H9 (cell line): ENCODE measurements around the gene MBNL1. TPM values are rescaled to one million over a fixed set of nuclear protein-coding genes. Genes with fewer than 3 reads are reported as not detected.

Experiments
- DNase-seq: peaks from one replicate; pipeline ENCODE4 v3.0.0-alpha.2; 2017
- H2AFZ ChIP-seq: one replicate; pipeline ENCODE4 v1.6.1; 2013; ENCODE audit warnings: mild to moderate bottlenecking, low read length, control low read depth, moderate library complexity
- H2AK5ac ChIP-seq: 2 replicates; pipeline ENCODE4 v1.6.1; 2013; ENCODE audit warnings: low read length, control low read depth, mixed read lengths; ENCODE audit not compliant: insufficient read length
- H2BK120ac ChIP-seq: one replicate; pipeline ENCODE4 v1.6.1; 2013; ENCODE audit warnings: low read depth, mild to moderate bottlenecking, low read length, control low read depth, inconsistent platforms; ENCODE audit not compliant: poor library complexity, severe bottlenecking
- H2BK12ac ChIP-seq: 2 replicates; pipeline ENCODE4 v1.6.1; 2013; ENCODE audit warnings: low read length, control low read depth, mixed read lengths, low read depth; ENCODE audit not compliant: insufficient read length
- H2BK15ac ChIP-seq: 2 replicates; pipeline ENCODE4 v1.6.1; 2013; ENCODE audit warnings: low read depth, low read length, control low read depth
- H2BK20ac ChIP-seq: one replicate; pipeline ENCODE4 v1.6.1; 2013; ENCODE audit warnings: low read depth, mild to moderate bottlenecking, low read length, control low read depth, inconsistent platforms; ENCODE audit not compliant: poor library complexity, severe bottlenecking
- H2BK5ac ChIP-seq: 2 replicates; pipeline ENCODE4 v1.6.1; 2013; ENCODE audit warnings: low read length, control low read depth, mixed read lengths; ENCODE audit not compliant: insufficient read length
- H3K14ac ChIP-seq: 2 replicates; pipeline ENCODE4 v1.6.1; 2013; ENCODE audit warnings: low read length, control low read depth; ENCODE audit not compliant: insufficient read depth
- H3K18ac ChIP-seq: 2 replicates; pipeline ENCODE4 v1.6.1; 2013; ENCODE audit warnings: low read depth, mild to moderate bottlenecking, mixed read lengths, low read length, control low read depth; ENCODE audit not compliant: insufficient read length
- H3K23ac ChIP-seq: 2 replicates; pipeline ENCODE4 v1.6.1; 2013; ENCODE audit warnings: low read length, control low read depth, mixed read lengths, low read depth; ENCODE audit not compliant: insufficient read length
- H3K23me2 ChIP-seq: 2 replicates; pipeline ENCODE4 v1.6.1; 2013; ENCODE audit warnings: low read depth, mild to moderate bottlenecking, mixed read lengths, low read length, control low read depth; ENCODE audit not compliant: insufficient read length, poor library complexity, severe bottlenecking
- H3K27ac ChIP-seq: 2 replicates; pipeline ENCODE4 v1.5.1; 2013; ENCODE audit warnings: low read length, control low read depth, mixed read lengths, low read depth; ENCODE audit not compliant: insufficient read length
- H3K27me3 ChIP-seq: 2 replicates; pipeline ENCODE4 v1.6.1; 2013; ENCODE audit warnings: low read length, control low read depth, inconsistent platforms; ENCODE audit not compliant: insufficient read depth
- H3K4ac ChIP-seq: 2 replicates; pipeline ENCODE4 v1.6.1; 2013; ENCODE audit warnings: low read depth, mild to moderate bottlenecking, control low read depth, inconsistent platforms, low read length, moderate library complexity
- H3K4me1 ChIP-seq: 2 replicates; pipeline ENCODE4 v1.6.1; 2013; ENCODE audit warnings: low read length, control low read depth, inconsistent platforms; ENCODE audit not compliant: insufficient read depth
- H3K4me2 ChIP-seq: 2 replicates; pipeline ENCODE4 v1.6.1; 2013; ENCODE audit warnings: low read length, control low read depth, mixed read lengths; ENCODE audit not compliant: insufficient read length, insufficient read depth
- H3K56ac ChIP-seq: 2 replicates; pipeline ENCODE4 v1.6.1; 2013; ENCODE audit warnings: low read depth, mild to moderate bottlenecking, mixed read lengths, low read length, control low read depth; ENCODE audit not compliant: insufficient read length
- H3K79me1 ChIP-seq: 2 replicates; pipeline ENCODE4 v1.6.1; 2013; ENCODE audit warnings: low read depth, mild to moderate bottlenecking, moderate library complexity, low read length, control low read depth, inconsistent platforms; ENCODE audit not compliant: insufficient read depth, poor library complexity, severe bottlenecking
- H3K79me2 ChIP-seq: 2 replicates; pipeline ENCODE4 v1.6.1; 2013; ENCODE audit warnings: low read length, control low read depth, inconsistent platforms; ENCODE audit not compliant: insufficient read depth
- H3K9ac ChIP-seq: 2 replicates; pipeline ENCODE4 v1.6.1; 2013; ENCODE audit warnings: low read length, control low read depth, mixed read lengths; ENCODE audit not compliant: insufficient read length; ENCODE audit errors: extremely low read depth
- H3K9me3 ChIP-seq: one replicate; pipeline ENCODE4 v1.6.1; 2013; ENCODE audit warnings: low read depth, low read length, inconsistent platforms; ENCODE audit not compliant: control insufficient read depth
- H3T11ph ChIP-seq: one replicate; pipeline ENCODE4 v1.6.1; 2013; ENCODE audit warnings: mild to moderate bottlenecking, low read length, control low read depth, inconsistent platforms
- H4K20me1 ChIP-seq: one replicate; pipeline ENCODE4 v1.6.1; 2013; ENCODE audit not compliant: control insufficient read depth, insufficient read length, insufficient read depth
- H4K5ac ChIP-seq: 2 replicates; pipeline ENCODE4 v1.6.1; 2013; ENCODE audit warnings: low read depth, mild to moderate bottlenecking, mixed read lengths, low read length, control low read depth; ENCODE audit not compliant: insufficient read length
- H4K8ac ChIP-seq: replicated peaks from 2 replicates; pipeline ENCODE4 v1.6.1; 2013; ENCODE audit warnings: low read length, control low read depth, mixed read lengths, low read depth; ENCODE audit not compliant: insufficient read length
- H4K91ac ChIP-seq: 2 replicates; pipeline ENCODE4 v1.6.1; 2013; ENCODE audit warnings: low read depth, mild to moderate bottlenecking, moderate library complexity, mixed read lengths, low read length, control low read depth; ENCODE audit not compliant: insufficient read length
- H3K27ac Mint-ChIP-seq, 3 experiments: 2 replicates in 2 of 3; 3 replicates in 1 of 3; pipeline ENCODE4 v1.8.0; 2020 to 2021; ENCODE audit warnings: mixed read lengths in 3 of 3, mild to moderate bottlenecking in 1 of 3, moderate library complexity in 1 of 3
- H3K27me3 Mint-ChIP-seq: 2 replicates; pipeline ENCODE4 v1.8.0; 2021; ENCODE audit warnings: low read depth, mild to moderate bottlenecking, moderate library complexity, mixed read lengths
- H3K36me3 Mint-ChIP-seq, 3 experiments: 2 replicates in 2 of 3; 3 replicates in 1 of 3; pipeline ENCODE4 v1.8.0; 2020 to 2021; ENCODE audit warnings: low read depth in 3 of 3, mixed read lengths in 3 of 3; ENCODE audit not compliant: insufficient read depth in 1 of 3
- H3K4me1 Mint-ChIP-seq, 2 experiments: 2 replicates each; pipeline ENCODE4 v1.8.0; 2020; ENCODE audit warnings: mixed read lengths in 2 of 2
- H3K4me3 Mint-ChIP-seq, 2 experiments: 2 replicates in 1 of 2; 3 replicates in 1 of 2; pipeline ENCODE4 v1.8.0; 2020 to 2021; ENCODE audit warnings: mild to moderate bottlenecking in 2 of 2, mixed read lengths in 2 of 2, moderate library complexity in 1 of 2
- H3K9me3 Mint-ChIP-seq, 2 experiments: 2 replicates in 1 of 2; 3 replicates in 1 of 2; pipeline ENCODE4 v1.8.0; 2020; ENCODE audit warnings: mild to moderate bottlenecking in 2 of 2, mixed read lengths in 2 of 2, moderate library complexity in 1 of 2
- WGBS: extraction: QIAGEN DNeasy Blood & Tissue Kit; methylation state at CpG from one replicate; pipeline ENCODE4 v1.1.7; 2013; ENCODE audit warnings: missing lambda C conversion rate, low lambda C conversion rate, mixed read lengths; ENCODE audit not compliant: insufficient read length; ENCODE audit errors: extremely low coverage; 5-methylcytosine and 5-hydroxymethylcytosine counted together
- total RNA-seq: library from RNA; stranded (reverse); gene quantifications from 2 replicates; pipeline ENCODE4 v1.2.1, GENCODE V29; 2021
- TF ChIP-seq, protein P1 (sequence below): fragments of 200-600 bp; sonication (generic); conservative IDR thresholded peaks from 3 replicates; pipeline ENCODE4 v1.8.0; 2021; ENCODE audit warnings: antibody characterized with exemption, mild to moderate bottlenecking

The MBNL1 gene
- total RNA-seq, 1 experiment from 2014 or later: 14.9 TPM

DNA sequence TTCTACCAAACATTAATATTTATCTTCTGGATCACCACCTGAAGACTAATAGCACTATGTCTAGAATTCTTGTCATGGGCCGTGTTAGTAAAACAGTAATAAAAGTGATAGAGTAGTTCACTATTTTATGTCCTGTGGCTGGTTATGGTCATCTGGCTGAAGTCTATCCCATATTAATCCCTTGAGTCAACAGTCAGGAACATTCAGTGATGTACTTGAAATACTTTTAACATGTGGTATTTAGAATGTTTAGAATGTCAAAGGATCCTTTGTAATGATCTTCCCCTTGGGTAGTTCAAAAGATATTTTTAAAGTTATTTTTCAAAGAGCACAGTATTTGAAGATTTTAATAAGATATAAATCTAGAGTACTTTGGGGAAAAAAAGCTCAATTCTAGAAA is 117.0 kb downstream of the MBNL1 start:
- H4K91ac ChIP-seq: no peak overlapping the region
- no peak overlapping the region for H2BK5ac ChIP-seq
- no peaks in the 10 kb centered on the region; the same call in 1 of the 2 replicates for H3K4me1 ChIP-seq
- H3K9me3 ChIP-seq: no peaks in the 10 kb centered on the region
- no peak overlapping the region for H3K18ac ChIP-seq
- H2BK12ac ChIP-seq: no peak overlapping the region
- Mint-ChIP-seq H3K36me3 (no peaks in the 10 kb centered on the region), H3K4me1 (peaks cover 25 to 26% of the 10 kb centered on the region in 2 experiments), H3K9me3 (no peaks in the 10 kb centered on the region), H3K27me3 (no peaks in the 10 kb centered on the region), H3K4me3 (no peak overlapping the region), H3K27ac (no peak overlapping the region)
- H4K8ac ChIP-seq: no peak overlapping the region
- H2AFZ ChIP-seq: no peak overlapping the region
- DNase-seq: no peak
- H2BK20ac ChIP-seq: no peak overlapping the region
- H3K27me3 ChIP-seq: no peaks in the 10 kb centered on the region
- no peak overlapping the region for H3K4ac ChIP-seq
- no peak overlapping the region for H2BK120ac ChIP-seq
- H3K56ac ChIP-seq: no peak overlapping the region
- no peak overlapping the region for H2BK15ac ChIP-seq
- H3T11ph ChIP-seq: no peak overlapping the region
- no peak overlapping the region for H4K5ac ChIP-seq
- no peaks in the 10 kb centered on the region for H3K79me1 ChIP-seq
- no peaks in the 10 kb centered on the region for H3K23me2 ChIP-seq
- no peak overlapping the region for H3K9ac ChIP-seq
- peaks cover 3% of the 10 kb centered on the region; the same call in 1 of the 2 replicates for H3K79me2 ChIP-seq
- H4K20me1 ChIP-seq: no peaks in the 10 kb centered on the region
- no peak overlapping the region for H3K27ac ChIP-seq
- no peak overlapping the region for H2AK5ac ChIP-seq
- TF ChIP-seq, protein P1, sequence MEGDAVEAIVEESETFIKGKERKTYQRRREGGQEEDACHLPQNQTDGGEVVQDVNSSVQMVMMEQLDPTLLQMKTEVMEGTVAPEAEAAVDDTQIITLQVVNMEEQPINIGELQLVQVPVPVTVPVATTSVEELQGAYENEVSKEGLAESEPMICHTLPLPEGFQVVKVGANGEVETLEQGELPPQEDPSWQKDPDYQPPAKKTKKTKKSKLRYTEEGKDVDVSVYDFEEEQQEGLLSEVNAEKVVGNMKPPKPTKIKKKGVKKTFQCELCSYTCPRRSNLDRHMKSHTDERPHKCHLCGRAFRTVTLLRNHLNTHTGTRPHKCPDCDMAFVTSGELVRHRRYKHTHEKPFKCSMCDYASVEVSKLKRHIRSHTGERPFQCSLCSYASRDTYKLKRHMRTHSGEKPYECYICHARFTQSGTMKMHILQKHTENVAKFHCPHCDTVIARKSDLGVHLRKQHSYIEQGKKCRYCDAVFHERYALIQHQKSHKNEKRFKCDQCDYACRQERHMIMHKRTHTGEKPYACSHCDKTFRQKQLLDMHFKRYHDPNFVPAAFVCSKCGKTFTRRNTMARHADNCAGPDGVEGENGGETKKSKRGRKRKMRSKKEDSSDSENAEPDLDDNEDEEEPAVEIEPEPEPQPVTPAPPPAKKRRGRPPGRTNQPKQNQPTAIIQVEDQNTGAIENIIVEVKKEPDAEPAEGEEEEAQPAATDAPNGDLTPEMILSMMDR: no peak
- no peak overlapping the region for H3K4me2 ChIP-seq
- WGBS: no CpG with 5 or more reads among the region's 1 CpG
- no peak overlapping the region for H3K14ac ChIP-seq
- no peak overlapping the region for H3K23ac ChIP-seq
